GM18873 (cell line): ENCODE results near the gene VASH1.
A peak's percentile ranks its signal among the peaks of the same experiment; 100 is the strongest.
"Not testable (repeated sequence)": the region's sequence is repeated elsewhere in the genome, so short reads cannot be mapped to it uniquely, and the experiment has no call there.

Source experiments
- ATAC-seq: cut with Tn5 transposase; IDR thresholded peaks from one replicate; pipeline ENCODE4 v1.9.1; 2021; ENCODE audit warnings: mild to moderate bottlenecking, moderate library complexity, moderate number of reproducible peaks; ENCODE audit not compliant: unreplicated experiment, low FRiP score

Gene VASH1

DNA sequence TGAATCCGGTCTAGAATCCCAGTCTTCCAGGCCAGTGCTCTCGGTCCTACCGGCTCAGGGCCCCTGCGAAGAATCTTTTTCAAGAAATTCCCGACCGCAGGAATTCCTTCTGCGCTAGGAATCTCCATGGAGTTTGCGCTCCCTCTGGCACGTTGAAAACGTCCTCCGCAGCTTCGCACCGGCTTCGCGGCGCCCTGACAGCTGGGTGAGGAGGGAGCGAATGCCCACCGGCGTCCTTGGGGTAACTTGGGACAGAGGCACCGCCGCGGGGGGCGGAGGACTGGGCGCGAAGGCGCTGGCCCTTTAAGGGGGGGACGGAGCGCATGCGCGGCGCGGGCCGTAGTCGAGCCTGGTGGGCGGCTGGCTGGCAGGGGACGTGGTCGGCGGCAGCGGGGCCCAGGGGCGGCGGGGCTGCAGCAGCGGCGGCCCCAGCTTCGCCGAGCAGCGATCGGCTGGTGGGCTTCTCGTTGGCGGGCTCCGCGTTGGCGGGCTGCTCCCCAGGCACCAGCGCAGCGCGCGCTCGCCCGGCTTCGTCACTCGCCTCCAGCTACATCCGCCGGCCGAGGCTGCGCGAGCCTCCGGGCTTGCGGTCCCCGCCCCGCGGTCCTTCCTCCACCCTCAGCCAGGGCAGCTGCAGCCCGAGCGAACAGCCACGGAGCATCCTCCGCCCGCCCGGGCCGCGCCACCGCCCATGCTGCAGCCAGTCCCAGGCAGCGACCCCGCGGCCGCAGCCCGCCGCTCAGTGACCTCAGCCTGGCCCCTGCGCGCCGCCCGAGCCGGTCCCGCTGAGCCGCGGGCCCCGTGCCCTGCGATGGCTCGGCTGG is at the start of gene VASH1:
Gene VASH1, plus strand, starts transcription at position 333 of the 824 bp plus-strand sequence. CDS start 1,354 bp downstream, outside the sequence.
- ATAC-seq = peak; percentile 59

DNA sequence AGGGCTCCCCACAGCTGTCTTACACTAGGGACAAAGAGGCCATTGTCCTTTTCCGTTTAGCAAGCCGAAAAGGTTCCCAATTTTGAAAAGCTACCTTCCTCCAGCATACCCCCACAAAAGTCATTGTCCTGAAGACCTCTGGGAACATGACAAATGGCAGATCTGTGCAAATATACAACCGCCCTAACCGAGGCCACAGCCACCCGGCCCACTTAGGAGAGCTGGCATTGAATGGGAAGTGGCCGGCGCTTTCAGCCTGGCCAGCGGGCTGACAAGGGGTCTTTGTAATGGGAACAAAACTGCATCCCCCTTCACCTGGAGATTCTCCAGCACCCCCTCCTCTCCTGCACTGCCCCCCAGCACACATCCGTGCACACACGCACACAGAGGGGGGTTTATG is 48.1 kb upstream of the VASH1 start:
- ATAC-seq = no peak

DNA sequence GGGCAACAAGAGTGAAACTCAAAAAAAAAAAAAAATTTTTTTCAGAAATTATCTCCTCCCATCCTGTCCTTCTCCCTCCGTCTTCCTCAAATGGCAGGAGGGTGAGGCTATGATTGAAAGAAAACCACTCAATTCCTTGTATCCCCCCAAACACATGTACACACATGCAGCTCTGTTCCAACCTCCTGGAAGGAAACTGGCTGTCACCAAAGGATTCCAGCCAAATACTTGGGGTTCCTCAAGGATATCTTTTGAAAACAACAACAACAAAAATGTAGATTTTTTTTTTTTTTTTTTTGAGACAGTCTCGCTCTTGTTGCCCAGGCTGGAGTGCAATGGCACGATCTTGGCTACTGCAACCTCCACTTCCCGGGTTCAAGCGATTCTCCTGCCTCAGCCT is 46.8 kb upstream of the VASH1 start:
- no peak for ATAC-seq

DNA sequence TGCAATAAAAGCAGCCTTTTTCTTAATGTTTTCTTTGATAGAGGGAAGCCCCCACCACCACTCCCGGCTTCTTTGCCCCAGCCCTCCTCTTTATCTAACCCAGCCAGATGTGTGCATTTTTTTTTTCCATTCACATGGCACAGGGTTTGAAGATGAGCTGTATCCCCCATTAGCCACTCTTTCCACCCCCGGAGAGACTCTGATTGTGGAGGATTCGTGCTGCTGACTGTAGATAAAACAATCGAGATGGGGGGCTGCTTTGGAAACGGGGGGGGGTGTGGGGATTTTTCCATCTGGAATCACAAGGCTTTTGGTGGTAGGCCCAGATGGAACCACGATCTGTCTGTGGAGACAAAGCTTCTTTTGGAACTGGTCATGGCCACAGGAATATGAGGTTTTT is 46.2 kb upstream of the VASH1 start:
- no peak for ATAC-seq

DNA sequence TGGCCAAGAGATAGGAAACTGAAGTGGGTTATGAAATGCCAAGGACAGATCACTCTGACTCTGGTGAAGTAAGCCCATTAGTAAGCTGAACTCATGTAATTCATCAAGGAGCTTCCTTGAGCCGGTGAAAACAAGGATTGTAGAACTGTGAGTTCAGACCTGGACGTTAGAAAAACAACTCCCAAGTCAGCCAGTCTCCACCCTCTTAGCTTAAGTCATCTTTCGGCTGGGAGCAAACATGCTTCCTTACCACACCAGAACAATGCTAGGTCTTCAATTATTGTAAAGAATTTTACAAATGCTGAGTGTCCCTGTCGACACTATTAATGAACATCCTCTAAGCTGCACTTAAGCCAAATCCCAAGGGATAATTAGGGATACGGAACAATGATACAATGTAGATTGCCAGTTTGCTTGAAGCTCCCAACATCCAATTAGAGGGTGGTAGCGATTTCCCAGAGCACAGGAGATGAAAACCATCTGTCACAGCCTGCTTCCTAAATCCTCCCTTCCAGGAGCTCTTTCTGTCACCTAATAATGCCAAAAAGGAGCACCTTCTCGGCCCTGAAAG is 45.7 kb upstream of the VASH1 start:
- no peak for ATAC-seq

DNA sequence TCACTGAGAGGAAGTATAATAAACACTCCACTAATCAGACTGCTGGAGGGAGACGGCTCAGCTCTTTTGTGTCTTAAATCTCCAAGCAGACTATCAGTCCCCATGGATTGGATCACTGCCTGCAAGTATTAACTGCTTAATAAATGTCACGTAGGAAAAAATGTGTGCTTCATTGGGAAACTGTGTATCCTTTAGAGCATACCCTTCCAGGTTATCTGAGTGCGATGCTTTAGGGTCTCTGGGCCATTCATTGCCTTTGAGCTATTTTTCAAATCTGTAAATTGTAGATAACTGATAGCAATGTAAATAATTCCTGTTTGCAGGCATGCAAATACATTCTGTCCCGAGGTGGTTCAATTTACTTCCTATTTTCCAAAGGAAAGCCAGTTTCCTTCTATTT is 45.0 kb upstream of the VASH1 start:
- no peak for ATAC-seq

DNA sequence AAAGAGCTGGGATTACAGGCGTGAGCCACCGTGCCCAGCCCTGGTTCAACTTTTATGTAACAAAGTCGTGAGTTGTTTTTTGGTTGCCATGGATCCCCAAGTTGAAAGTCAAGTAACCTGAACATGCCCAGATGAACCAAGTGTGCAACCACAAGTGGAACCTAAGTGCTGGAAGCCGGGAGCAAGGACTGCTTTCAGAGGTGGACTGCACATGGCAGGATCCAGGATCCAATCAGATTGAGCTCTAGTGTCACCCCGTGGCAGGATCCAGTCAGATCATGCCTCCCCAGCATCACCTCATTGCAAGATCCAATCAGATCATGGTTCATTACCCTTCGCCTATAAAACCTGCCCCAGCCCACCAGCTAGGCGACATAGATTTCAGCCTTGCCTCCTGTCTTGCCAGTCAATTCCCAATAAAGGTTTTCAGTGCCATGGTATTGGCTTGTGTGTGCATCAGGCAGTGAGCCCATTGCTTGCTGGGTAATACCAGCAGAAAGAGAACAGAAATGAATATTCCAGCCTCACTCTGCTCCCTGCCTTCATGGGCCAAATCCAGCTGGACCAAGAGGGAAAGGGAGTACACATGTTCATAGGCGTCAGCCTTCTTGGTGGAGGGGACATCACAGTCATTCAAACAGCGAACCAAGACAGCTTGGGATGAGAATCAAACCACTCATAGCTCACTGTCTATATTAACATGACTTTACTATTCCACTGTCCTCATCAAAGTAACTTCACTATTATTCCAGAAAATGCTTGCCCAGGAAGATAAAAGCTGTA is 43.6 kb upstream of the VASH1 start:
- ATAC-seq = no peak

DNA sequence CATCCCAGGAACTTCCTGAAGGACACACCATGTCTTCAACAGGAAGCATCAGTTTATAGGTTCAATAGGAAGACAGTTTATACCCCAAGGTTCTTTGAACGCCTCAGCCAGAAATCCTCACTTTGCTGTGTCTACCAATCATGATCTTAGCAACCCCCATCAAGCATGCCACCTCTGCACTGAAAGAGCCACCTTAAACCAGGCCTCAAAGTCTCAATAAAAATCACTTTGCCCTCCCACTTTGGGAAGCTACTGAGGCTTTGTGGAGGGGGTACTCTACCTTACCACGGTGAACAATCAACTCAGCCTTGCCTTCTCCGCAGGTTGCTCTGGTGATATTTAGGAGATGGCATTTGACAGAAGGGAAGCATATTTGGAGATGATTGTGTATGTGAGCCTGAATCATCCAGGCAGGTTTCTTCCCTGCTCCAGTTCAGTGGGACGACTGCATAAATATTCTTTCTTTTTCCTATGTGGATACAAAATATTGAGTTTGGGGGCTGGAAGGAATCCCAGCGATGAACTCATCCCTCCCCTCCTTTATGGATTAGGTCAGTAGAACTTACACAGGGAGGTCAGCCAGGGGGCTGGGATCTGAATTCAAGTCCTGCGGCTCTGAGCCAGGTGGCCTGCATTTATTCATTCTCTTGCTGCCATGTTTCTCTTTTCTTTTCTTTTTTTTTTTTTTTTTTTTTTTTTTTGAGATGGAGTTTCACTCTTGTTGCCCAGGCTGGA is 42.8 kb upstream of the VASH1 start:
- no peak for ATAC-seq

DNA sequence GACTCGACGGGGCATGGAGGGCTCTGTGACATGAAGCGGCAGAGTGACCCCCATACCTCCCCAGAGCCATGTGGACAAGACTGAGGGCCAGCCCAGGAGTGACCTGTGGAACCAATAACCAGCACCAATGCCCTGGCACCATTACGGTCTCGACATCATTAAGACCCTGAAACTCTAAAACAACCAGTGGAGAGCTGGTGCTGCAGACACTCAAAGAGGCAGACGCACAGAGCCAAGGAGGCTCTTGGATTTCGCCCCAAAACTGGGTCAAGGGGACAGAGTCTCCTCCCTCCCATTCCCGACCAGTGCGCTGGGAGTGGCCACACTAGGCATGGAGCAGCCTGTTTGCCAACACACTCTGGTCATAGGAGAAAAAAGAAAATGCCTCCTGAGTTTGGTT is 41.6 kb upstream of the VASH1 start:
- ATAC-seq = no peak

DNA sequence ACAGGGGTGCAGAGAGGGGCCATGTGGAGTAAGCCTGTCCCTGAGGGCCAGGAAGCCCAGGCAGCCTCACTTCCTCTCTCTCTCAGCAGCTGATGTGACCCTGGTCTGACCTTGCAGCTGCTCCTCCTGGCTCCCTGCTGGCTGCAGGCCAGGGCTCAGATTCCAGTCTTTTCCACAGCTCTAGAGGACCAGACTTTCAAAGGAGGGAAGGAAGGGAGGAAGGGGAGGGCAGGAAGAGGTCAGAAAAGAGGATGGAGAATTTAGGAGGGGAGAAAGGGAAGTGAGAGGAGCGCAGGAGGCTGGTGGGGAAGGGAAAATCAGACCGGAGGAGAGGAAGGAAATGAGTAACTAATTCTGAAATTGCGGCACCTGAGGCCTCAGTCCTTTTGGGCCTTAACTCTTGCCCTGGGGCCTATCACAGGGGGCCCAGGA is 40.9 kb upstream of the VASH1 start:
- ATAC-seq = no peak

DNA sequence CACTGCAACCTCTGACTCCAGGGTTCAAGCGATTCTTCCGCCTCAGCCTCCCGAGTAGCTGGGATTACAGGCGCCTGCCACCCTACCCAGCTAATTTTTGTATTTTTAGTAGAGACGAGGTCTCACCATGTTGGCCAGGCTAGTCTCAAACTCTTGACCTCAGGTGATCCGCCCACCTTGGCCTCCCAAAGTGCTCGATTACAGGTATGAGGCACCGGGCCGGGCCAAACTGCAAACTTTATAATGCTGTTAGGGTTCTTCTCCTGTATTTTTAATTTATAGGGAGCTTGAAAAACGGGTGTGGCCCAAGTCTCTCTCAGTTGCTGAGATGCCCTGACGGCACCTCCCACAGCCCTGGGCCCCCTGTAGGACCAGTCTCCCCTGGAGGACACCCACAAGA is 39.8 kb upstream of the VASH1 start:
- not testable (repeated sequence) for ATAC-seq

DNA sequence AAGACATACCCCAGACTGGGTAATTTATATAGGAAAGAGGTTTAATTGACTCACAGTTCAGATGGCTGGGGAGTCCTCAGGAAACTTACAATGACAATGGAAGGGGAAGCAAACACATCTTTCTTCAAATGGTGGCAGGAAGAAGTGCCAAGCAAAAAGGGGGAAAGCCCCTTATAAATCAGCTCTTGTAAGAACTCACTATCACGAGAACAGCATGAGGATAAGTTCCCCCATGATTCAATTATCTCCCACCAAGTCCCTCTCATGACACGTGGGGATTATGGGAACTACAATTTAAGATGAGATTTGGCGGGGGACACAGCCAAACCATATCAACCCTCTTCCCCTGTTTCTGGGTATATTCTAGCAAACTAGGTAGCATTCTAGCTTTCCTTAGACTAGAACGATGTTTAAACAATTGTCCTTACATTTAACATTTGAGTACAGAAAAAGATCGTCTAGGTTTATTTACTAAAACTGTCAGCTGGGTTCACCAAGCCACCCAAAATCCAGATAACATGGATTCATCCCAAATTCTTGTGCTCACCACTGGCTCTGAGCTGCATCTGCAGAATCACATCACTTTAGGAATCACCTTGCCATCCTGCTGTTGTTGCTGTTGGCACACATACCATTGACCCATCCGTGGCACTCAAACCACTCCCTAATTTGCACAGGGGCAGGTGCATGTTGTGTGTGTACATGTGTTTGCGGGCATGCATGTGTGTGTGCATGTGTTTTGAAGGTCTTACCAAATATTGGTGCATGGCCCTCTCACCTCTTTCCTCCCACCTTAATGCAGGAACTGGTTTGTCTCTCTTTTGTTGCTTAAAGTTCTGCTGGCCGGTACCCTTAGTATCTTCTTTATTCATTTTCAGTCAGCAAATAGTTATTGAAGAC is 36.4 kb upstream of the VASH1 start:
- ATAC-seq = no peak

DNA sequence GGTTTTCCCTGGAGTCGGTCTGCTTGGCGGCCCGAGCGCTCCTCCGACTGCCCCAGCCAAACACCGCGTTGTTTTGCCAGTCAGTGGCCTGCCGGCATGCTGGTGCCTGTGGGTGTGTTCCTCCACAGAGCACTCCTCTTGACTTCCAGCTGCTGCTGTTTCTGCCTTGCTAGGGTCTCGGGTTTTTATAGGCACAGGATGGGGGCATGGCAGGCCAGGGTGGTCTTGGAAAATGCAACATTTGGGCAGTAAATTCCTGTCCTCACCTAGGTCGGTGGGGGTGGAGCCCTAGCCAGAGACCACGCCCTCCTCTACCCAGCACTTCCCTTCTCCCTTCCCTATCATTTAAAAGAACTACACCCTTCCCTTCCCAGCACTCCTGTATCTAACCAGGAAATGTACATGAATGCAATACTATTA is 34.7 kb upstream of the VASH1 start:
- no peak for ATAC-seq

DNA sequence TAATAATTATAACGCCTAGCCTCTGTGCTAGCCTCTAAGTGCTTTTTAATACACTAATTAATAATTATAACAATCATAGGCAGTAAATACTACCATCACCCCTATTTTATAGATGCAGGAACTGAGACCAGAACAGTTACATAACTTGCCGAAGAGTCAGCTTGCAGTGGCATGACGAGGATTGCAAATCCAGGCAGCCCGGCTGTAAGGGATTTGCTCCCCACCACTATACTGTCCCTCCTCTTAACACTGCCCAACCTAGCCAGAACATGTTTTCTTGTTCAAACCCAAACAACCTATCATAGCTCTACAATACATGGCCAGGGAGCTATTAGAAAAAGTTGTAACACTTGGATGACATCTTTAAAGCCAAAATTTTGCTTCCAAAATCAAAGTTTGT is 33.9 kb upstream of the VASH1 start:
- no peak for ATAC-seq

DNA sequence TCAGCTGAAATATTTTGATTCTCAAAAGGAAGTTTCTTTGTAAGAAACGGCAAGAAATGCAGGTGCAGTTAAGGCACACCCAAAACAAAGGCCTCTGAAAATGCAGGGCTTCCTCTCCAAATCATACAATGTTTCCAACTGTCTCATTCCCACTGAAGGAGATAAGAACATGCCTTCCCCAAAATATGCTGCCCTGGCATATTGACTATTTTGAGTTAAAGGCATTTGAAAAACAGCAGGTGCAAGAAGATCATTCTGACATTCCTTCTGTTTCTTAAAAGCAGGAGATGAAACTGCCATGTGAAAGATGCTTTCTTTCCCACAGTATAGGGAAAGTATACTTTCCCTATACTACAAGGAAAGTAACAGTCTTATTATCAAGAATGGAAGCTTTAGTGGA is 33.4 kb upstream of the VASH1 start:
- ATAC-seq = no peak

DNA sequence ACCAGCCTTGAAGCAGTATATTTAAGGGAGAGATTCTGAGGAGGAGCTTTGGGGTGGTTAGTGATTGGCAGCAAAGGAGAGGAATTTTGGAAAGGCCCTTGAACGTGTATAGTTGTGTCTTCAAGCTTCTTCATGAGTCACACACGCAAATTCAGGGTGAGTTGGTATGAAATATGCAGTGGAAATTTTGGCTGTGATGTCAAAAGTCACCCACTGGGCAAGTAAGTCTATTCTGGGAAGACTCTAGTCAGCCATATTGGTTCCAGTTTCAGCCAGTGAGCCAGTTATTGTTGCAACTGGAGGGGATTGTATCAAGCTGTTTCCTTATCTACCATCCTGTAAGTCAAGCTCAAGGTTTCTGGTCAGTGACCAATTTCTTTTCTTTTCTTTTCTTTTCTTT is 32.0 kb upstream of the VASH1 start:
- no peak for ATAC-seq

DNA sequence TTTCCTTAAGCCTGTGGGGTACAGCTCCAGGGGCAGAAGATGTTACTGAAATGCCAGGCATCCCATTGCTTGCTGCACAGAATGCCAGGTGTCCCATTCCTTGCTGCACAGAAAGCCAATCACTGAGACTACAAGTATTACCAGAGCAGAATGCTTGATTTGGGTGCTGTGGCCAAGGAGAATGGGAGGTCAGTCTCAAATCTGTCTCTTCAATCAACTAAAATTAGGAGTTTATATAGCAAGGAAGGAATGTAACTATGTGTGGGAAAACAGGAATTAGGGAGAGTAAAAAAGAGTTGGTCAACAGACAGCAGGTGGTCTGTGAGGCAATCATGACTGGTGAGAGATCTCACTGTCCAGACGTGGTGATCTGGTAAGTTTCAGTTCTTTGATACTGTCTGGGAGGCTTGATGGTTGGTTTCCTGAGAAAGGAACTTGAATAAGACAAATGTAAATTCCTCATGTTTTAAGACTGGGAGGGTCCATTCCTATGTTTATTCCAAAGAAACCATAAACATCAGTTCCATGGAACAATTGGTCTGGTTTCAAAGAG is 31.2 kb upstream of the VASH1 start:
- no peak for ATAC-seq

DNA sequence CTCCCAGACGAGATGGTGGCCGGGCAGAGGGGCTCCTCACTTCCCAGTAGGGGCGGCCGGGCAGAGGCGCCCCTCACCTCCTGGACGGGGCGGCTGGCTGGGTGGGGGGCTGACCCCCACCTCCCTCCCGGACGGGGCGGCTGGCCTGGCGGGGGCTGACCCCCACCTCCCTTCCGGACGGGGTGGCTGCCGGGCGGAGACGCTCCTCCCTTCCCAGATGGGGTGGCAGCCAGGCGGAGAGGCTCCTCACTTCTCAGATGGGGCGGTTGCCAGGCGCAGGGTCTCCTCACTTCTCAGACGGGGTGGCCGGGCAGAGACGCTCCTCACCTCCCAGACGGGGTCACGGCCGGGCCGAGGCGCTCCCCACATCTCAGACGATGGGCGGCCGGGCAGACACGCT is 26.8 kb upstream of the VASH1 start:
- ATAC-seq = not testable (repeated sequence)

DNA sequence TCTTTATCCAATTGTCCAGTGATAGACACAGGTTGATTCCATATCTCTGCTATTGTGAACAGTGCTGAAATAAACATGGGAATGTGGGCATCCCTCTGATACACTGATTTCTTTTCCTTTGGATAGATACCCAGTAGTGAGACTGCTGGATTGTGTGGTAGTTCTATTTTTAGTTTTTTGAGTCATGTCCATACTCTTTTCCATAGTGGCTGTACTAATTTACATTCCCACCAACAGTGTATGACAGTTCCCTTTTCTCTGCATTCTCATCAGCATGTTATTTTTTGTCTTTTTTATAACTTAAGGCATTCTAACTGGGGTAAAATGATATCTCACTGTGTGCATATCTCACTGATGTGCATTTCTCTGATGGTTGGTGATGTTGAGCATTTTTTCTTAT is 24.8 kb upstream of the VASH1 start:
- ATAC-seq = no peak
